Stimulated activated CD4-positive, alpha-beta T cell treated with anti-CD3 and anti-CD28 coated beads, TNF-alpha, amount 100 ng/mL, for 48 hours (primary cell): ENCODE measurements around the gene CCDC17.

Source experiments
- DNase-seq, 3 donors: peaks; one replicate each; pipeline ENCODE4 v3.0.0-alpha.2; 2020; ENCODE audit warnings: low read depth in 3 of 3

The CCDC17 gene

DNA sequence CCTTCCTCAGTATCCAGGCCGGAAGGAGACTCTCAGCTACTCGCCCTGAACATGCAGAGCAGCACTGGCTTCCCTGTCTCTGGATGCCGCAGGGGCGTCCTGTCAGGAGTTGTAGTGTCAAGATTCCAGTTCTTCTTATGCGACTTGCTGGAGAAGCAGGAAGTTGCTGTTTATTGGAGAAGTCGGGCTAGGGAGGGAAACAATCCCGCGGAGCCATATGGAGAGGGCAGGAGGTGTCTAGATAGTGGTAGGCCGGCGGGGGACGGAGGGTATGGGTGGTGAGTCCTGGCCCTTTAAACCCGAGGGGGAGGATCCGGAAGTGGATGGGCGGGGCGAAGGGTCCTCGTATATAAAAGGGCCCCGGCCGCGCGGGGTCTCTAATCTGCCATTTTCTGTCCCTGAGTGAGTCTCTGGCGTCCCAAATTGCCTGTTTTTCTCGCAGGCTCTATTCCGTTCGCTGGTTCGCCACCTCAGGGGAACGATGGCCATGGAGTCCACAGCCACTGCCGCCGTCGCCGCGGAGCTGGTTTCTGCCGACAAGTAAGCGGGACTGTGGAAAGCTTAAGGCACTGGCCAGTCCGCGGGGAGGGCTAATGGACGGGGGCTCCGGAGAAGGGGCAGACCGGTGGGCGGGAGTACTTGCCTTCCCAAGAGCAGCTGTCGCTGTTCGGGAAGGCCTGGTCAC, 40.0 kb downstream of the CCDC17 start, which contains the start of gene NASP:
NASP (plus strand) TSS at position 376 of the 685 bp plus-strand sequence; CDS start at position 482, 106 bp downstream.
- DNase-seq = peak; percentile 83 to 89 (median 84)

DNA sequence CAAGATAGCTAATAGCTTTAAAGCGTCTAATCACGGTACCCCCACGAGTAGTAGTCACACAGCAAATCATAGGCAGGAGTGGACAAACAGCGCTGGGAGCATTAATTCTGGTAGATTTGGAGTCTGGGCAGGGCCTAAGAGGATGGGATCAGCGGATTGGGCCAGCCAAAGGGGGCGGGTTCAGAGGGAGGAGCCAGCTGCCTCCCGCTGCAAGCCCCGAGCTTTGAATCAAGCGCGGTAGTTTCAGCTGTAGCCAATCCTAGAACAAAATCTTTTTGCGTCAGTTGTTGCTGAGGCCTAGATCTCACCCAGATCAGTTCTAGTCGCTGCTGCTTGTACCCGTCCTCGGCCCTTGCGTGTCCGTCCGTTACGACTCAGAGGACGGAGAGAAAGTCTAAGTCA, 40.6 kb downstream of the CCDC17 start:
- peak; percentile 88 to 93 (median 91) for DNase-seq

DNA sequence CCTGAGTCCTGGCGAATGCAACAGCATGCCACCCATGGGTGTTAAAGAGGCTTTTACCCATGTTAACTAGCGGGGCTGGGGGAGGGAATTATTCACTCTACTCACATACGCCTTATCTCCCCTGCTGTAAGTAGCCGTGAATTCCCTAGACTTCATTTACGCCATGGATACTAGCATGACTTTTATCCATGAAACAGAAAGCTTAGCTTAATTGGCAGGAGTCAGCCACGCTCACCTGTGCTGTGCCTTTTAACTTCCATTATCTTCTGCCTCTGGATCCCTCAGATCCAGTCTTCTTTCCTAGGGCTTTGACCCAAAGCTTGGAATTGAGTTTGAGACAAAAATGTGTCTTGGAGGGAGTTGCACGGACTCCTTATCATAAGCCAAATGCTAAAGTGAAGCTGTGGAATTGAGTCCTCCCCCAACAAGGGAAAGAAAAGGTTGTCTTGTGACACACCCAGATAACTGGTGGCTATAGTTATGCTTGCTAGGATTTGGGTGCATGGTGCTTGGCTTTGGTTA, 49.7 kb downstream of the CCDC17 start:
- no peak for DNase-seq

DNA sequence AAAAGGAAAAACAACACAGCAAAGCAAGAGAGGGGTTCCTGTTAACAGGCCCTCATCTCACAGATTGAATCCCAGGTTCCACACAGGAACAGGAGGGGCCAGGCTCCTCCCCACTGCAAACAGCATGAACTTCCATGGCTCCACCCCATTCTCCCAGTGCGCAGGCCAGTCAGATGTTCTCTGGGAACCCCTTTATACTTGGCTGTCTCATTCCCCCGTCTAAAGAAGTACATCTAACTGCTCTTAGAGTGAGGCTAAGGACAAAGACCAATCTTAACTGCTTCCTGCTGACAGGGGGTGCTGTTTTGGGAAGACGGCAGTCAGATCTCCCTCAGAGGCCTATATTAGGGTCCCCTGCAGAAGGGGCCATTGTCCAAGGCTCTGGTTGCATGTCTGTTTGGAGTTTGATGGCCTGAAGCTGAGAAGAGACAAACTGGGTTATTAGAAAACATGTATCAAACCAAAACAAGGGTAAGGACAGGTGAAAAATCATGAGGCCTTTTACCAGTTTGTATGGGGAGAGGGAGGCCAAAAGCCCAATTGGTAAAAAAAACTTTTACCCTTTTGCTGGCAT, 50.5 kb downstream of the CCDC17 start:
- DNase-seq = no peak

DNA sequence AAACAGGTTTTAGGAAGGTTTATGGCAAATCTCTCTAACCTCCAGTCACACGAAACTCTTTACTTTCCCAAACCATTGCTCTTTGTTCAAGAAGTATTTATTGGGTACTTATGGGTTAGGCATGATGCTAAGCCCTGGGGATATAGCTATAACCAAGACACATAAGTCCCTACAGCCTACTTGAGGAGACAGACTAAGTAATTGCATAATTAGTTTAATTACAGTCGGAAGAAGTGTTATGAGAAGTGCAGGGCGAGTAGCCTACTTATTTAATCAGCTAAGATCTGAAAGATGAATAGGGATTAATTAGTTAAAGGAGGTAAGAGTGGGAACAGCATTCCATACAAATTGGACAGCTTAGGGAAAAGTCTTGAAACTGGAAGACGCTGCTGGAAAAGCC, 53.2 kb downstream of the CCDC17 start:
- no peak for DNase-seq
